ENCODE measurements around the gene GFPT1. TPM values are rescaled to one million over a fixed set of nuclear protein-coding genes. Genes with fewer than 3 reads are reported as not detected.

GFPT1 gene
- total and polyA plus RNA-seq, 2 experiments from 2014 or later, result 60.8 to 62.0 TPM

DNA sequence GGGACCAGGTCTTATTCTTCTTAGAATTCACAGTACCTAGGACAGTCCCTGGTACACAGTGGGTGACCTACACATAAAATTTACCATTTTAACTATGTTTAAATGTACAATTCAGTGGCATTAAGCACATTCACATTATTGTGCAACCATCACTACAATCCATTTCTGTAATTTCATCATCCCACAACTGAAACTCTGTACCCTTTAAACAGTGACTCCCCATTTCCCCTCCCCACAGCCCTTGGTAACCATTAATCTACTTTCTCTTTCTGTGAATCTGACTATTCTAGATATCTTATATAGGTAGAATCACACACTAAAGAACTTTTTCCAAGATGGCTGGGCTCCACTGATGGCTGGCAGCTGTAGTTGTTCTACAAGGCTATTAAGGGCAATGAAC is 41.6 kb downstream of the GFPT1 start:
- Mint-ChIP-seq H3K27me3 (ENCODE audit: insufficient read depth, low read depth, poor library complexity) (no peaks in the 10 kb centered on the region), H3K9me3 (no peaks in the 10 kb centered on the region; the same call in 2 of the 3 replicates), H3K36me3 (ENCODE audit: low read depth) (peaks cover 77% of the 10 kb centered on the region), H3K4me3 (no peak overlapping the region), H3K4me1 (no peaks in the 10 kb centered on the region), H3K27ac (no peak overlapping the region)
- Histone ChIP-seq H3K36me3 (ENCODE audit: insufficient read depth) (peaks cover 29% of the 10 kb centered on the region), H3K79me2 (replicated peaks; ENCODE audit: insufficient read depth) (no peaks in the 10 kb centered on the region), H4K20me1 (replicated peaks; ENCODE audit: insufficient read depth) (no peaks in the 10 kb centered on the region; the same call in 1 of the 2 replicates), H3K27ac (ENCODE audit: low read depth) (no peak overlapping the region), H3K9me2 (ENCODE audit: insufficient read depth) (no peaks in the 10 kb centered on the region), H3K4me2 (no peak overlapping the region), H2AFZ (no peak overlapping the region), H3K4me3 (no peak overlapping the region), H3K27me3 (ENCODE audit: insufficient read depth) (no peaks in the 10 kb centered on the region), H3K4me1 (ENCODE audit: insufficient read depth) (no peaks in the 10 kb centered on the region), H3F3A (replicated peaks; ENCODE audit: low read depth) (no peaks in the 10 kb centered on the region)
- DNase-seq (ENCODE audit: low spot score), result no peak
- ATAC-seq, result no peak
- TF ChIP-seq, protein P1, sequence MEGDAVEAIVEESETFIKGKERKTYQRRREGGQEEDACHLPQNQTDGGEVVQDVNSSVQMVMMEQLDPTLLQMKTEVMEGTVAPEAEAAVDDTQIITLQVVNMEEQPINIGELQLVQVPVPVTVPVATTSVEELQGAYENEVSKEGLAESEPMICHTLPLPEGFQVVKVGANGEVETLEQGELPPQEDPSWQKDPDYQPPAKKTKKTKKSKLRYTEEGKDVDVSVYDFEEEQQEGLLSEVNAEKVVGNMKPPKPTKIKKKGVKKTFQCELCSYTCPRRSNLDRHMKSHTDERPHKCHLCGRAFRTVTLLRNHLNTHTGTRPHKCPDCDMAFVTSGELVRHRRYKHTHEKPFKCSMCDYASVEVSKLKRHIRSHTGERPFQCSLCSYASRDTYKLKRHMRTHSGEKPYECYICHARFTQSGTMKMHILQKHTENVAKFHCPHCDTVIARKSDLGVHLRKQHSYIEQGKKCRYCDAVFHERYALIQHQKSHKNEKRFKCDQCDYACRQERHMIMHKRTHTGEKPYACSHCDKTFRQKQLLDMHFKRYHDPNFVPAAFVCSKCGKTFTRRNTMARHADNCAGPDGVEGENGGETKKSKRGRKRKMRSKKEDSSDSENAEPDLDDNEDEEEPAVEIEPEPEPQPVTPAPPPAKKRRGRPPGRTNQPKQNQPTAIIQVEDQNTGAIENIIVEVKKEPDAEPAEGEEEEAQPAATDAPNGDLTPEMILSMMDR (conservative IDR thresholded peaks at IDR 0.05; ENCODE audit: low read depth in 2 of 2), result no peak
- TF ChIP-seq ZNF331 (CRISPR knock-in tag; IDR thresholded peaks at IDR 0.05; ENCODE audit: low read depth) (no peak), EZH2phosphoT487 (IDR thresholded peaks at IDR 0.05; ENCODE audit: unreplicated experiment) (no peak), EZH2 (IDR thresholded peaks at IDR 0.05; ENCODE audit: low read depth, unreplicated experiment) (no peak), CREB1 (CRISPR knock-in tag; IDR thresholded peaks at IDR 0.05; ENCODE audit: low read depth) (no peak), NANOG (IDR thresholded peaks at IDR 0.05; ENCODE audit: borderline replicate concordance) (no peak), ZNF114 (CRISPR knock-in tag; IDR thresholded peaks at IDR 0.05) (no peak), STAT1 (IDR thresholded peaks at IDR 0.05; ENCODE audit: unreplicated experiment) (no peak), JUNB (IDR thresholded peaks at IDR 0.05; ENCODE audit: unreplicated experiment) (no peak), POLR2AphosphoS5 (IDR thresholded peaks at IDR 0.05; ENCODE audit: low read depth) (no peak)
- TF ChIP-seq, protein P2, sequence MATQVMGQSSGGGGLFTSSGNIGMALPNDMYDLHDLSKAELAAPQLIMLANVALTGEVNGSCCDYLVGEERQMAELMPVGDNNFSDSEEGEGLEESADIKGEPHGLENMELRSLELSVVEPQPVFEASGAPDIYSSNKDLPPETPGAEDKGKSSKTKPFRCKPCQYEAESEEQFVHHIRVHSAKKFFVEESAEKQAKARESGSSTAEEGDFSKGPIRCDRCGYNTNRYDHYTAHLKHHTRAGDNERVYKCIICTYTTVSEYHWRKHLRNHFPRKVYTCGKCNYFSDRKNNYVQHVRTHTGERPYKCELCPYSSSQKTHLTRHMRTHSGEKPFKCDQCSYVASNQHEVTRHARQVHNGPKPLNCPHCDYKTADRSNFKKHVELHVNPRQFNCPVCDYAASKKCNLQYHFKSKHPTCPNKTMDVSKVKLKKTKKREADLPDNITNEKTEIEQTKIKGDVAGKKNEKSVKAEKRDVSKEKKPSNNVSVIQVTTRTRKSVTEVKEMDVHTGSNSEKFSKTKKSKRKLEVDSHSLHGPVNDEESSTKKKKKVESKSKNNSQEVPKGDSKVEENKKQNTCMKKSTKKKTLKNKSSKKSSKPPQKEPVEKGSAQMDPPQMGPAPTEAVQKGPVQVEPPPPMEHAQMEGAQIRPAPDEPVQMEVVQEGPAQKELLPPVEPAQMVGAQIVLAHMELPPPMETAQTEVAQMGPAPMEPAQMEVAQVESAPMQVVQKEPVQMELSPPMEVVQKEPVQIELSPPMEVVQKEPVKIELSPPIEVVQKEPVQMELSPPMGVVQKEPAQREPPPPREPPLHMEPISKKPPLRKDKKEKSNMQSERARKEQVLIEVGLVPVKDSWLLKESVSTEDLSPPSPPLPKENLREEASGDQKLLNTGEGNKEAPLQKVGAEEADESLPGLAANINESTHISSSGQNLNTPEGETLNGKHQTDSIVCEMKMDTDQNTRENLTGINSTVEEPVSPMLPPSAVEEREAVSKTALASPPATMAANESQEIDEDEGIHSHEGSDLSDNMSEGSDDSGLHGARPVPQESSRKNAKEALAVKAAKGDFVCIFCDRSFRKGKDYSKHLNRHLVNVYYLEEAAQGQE (IDR thresholded peaks at IDR 0.05; ENCODE audit: unreplicated experiment), result no peak
- TF ChIP-seq, protein P3, sequence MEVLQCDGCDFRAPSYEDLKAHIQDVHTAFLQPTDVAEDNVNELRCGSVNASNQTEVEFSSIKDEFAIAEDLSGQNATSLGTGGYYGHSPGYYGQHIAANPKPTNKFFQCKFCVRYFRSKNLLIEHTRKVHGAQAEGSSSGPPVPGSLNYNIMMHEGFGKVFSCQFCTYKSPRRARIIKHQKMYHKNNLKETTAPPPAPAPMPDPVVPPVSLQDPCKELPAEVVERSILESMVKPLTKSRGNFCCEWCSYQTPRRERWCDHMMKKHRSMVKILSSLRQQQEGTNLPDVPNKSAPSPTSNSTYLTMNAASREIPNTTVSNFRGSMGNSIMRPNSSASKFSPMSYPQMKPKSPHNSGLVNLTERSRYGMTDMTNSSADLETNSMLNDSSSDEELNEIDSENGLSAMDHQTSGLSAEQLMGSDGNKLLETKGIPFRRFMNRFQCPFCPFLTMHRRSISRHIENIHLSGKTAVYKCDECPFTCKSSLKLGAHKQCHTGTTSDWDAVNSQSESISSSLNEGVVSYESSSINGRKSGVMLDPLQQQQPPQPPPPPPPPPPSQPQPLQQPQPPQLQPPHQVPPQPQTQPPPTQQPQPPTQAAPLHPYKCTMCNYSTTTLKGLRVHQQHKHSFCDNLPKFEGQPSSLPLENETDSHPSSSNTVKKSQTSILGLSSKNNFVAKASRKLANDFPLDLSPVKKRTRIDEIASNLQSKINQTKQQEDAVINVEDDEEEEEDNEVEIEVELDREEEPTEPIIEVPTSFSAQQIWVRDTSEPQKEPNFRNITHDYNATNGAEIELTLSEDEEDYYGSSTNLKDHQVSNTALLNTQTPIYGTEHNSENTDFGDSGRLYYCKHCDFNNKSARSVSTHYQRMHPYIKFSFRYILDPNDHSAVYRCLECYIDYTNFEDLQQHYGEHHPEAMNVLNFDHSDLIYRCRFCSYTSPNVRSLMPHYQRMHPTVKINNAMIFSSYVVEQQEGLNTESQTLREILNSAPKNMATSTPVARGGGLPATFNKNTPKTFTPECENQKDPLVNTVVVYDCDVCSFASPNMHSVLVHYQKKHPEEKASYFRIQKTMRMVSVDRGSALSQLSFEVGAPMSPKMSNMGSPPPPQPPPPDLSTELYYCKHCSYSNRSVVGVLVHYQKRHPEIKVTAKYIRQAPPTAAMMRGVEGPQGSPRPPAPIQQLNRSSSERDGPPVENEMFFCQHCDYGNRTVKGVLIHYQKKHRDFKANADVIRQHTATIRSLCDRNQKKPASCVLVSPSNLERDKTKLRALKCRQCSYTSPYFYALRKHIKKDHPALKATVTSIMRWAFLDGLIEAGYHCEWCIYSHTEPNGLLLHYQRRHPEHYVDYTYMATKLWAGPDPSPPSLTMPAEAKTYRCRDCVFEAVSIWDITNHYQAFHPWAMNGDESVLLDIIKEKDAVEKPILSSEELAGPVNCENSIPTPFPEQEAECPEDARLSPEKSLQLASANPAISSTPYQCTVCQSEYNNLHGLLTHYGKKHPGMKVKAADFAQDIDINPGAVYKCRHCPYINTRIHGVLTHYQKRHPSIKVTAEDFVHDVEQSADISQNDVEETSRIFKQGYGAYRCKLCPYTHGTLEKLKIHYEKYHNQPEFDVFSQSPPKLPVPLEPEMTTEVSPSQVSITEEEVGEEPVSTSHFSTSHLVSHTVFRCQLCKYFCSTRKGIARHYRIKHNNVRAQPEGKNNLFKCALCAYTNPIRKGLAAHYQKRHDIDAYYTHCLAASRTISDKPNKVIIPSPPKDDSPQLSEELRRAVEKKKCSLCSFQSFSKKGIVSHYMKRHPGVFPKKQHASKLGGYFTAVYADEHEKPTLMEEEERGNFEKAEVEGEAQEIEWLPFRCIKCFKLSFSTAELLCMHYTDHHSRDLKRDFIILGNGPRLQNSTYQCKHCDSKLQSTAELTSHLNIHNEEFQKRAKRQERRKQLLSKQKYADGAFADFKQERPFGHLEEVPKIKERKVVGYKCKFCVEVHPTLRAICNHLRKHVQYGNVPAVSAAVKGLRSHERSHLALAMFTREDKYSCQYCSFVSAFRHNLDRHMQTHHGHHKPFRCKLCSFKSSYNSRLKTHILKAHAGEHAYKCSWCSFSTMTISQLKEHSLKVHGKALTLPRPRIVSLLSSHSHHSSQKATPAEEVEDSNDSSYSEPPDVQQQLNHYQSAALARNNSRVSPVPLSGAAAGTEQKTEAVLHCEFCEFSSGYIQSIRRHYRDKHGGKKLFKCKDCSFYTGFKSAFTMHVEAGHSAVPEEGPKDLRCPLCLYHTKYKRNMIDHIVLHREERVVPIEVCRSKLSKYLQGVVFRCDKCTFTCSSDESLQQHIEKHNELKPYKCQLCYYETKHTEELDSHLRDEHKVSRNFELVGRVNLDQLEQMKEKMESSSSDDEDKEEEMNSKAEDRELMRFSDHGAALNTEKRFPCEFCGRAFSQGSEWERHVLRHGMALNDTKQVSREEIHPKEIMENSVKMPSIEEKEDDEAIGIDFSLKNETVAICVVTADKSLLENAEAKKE (CRISPR knock-in tag; IDR thresholded peaks at IDR 0.05), result no peak
- TF ChIP-seq, protein P4, sequence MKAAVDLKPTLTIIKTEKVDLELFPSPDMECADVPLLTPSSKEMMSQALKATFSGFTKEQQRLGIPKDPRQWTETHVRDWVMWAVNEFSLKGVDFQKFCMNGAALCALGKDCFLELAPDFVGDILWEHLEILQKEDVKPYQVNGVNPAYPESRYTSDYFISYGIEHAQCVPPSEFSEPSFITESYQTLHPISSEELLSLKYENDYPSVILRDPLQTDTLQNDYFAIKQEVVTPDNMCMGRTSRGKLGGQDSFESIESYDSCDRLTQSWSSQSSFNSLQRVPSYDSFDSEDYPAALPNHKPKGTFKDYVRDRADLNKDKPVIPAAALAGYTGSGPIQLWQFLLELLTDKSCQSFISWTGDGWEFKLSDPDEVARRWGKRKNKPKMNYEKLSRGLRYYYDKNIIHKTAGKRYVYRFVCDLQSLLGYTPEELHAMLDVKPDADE (IDR thresholded peaks at IDR 0.05), result no peak

Measured in GM23338 (cell line).